CD14-positive monocyte (primary cell): ENCODE measurements around the gene RGL1. TPM values are rescaled to one million over a fixed set of nuclear protein-coding genes. Genes with fewer than 3 reads are reported as not detected.

Experiments used
- DNase-seq, 3 donors: peaks; one replicate each; pipeline ENCODE4 v3.0.0-alpha.2; 2011 to 2022
- H2AFZ ChIP-seq: 2 replicates; pipeline ENCODE4 v1.6.0; 2012; ENCODE audit warnings: mild to moderate bottlenecking, low read depth, low read length, inconsistent platforms; ENCODE audit not compliant: insufficient read depth, poor library complexity, severe bottlenecking
- H3K27ac ChIP-seq, 2 donors: 1 replicate in 1 of 2; 2 replicates in 1 of 2; pipeline ENCODE4 v1.5.1; 2012 to 2013; ENCODE audit warnings: low read length in 2 of 2, control low read depth in 1 of 2, inconsistent platforms in 1 of 2, low read depth in 1 of 2, mild to moderate bottlenecking in 1 of 2
- H3K27me3 ChIP-seq, 2 donors: one replicate each; pipeline versions ENCODE4 v1.6.0 to v1.6.1; 2011 to 2013; ENCODE audit warnings: low read length in 2 of 2; ENCODE audit not compliant: control insufficient read depth in 2 of 2, insufficient read depth in 2 of 2
- H3K36me3 ChIP-seq, 2 donors: replicated peaks in 1 of 2; 1 replicate in 1 of 2; 2 replicates in 1 of 2; pipeline versions ENCODE4 v1.5.1 to v1.6.1; 2012 to 2013; ENCODE audit warnings: low read length in 2 of 2, control low read depth in 1 of 2, inconsistent platforms in 1 of 2, mild to moderate bottlenecking in 1 of 2; ENCODE audit not compliant: insufficient read depth in 2 of 2, control insufficient read depth in 1 of 2
- H3K4me1 ChIP-seq, 2 donors: 1 replicate in 1 of 2; 2 replicates in 1 of 2; pipeline versions ENCODE4 v1.5.1 to v1.6.1; 2012 to 2013; ENCODE audit warnings: low read length in 2 of 2, control low read depth in 1 of 2, inconsistent platforms in 1 of 2, mild to moderate bottlenecking in 1 of 2, moderate library complexity in 1 of 2; ENCODE audit not compliant: insufficient read depth in 2 of 2, control insufficient read depth in 1 of 2
- H3K4me2 ChIP-seq: replicated peaks from 2 replicates; pipeline ENCODE3; 2012; ENCODE audit warnings: low read length, moderate library complexity, mild to moderate bottlenecking; ENCODE audit not compliant: poor library complexity, severe bottlenecking; ENCODE audit errors: extremely low read depth
- H3K4me3 ChIP-seq, 3 experiments: fragments of 200-600 bp in 1 of 3; sonication (generic) in 1 of 3; replicated peaks in 1 of 3; 1 replicate in 2 of 3; 2 replicates in 1 of 3; pipeline ENCODE4 v1.5.1; 2011 to 2013; ENCODE audit warnings: low read length in 3 of 3, mild to moderate bottlenecking in 3 of 3, control low read depth in 2 of 3, low read depth in 2 of 3, inconsistent platforms in 1 of 3, moderate library complexity in 1 of 3
- H3K79me2 ChIP-seq: 2 replicates; pipeline ENCODE4 v1.6.0; 2012; ENCODE audit warnings: mild to moderate bottlenecking, control low read depth, inconsistent platforms, low read length, moderate library complexity; ENCODE audit not compliant: insufficient read depth
- H3K9ac ChIP-seq: 2 replicates; pipeline ENCODE4 v1.6.0; 2017; ENCODE audit warnings: low read length, mild to moderate bottlenecking; ENCODE audit not compliant: insufficient read depth, poor library complexity, severe bottlenecking
- H3K9me3 ChIP-seq, 2 donors: replicated peaks in 1 of 2; 1 replicate in 1 of 2; 2 replicates in 1 of 2; pipeline versions ENCODE4 v1.5.1 to v1.6.1; 2012 to 2013; ENCODE audit warnings: low read length in 2 of 2, control low read depth in 1 of 2; ENCODE audit not compliant: control insufficient read depth in 1 of 2, insufficient read depth in 1 of 2
- H4K20me1 ChIP-seq: 2 replicates; pipeline ENCODE4 v1.6.0; 2012; ENCODE audit warnings: mild to moderate bottlenecking, low read length, control low read depth, moderate library complexity; ENCODE audit not compliant: insufficient read depth
- H3K27ac Mint-ChIP-seq, 7 donors: one replicate each; pipeline ENCODE4 v1.8.0; 2020; ENCODE audit warnings: mild to moderate bottlenecking in 7 of 7, mixed read lengths in 7 of 7, moderate library complexity in 6 of 7, inconsistent platforms in 2 of 7
- H3K27me3 Mint-ChIP-seq, 3 donors: one replicate each; pipeline ENCODE4 v1.8.0; 2021 to 2022; ENCODE audit warnings: low read depth in 3 of 3, mild to moderate bottlenecking in 3 of 3, mixed read lengths in 3 of 3, moderate library complexity in 3 of 3, inconsistent platforms in 1 of 3
- H3K36me3 Mint-ChIP-seq, 2 donors: one replicate each; pipeline ENCODE4 v1.8.0; 2020; ENCODE audit warnings: mixed read lengths in 2 of 2, inconsistent platforms in 1 of 2, mild to moderate bottlenecking in 1 of 2
- H3K4me1 Mint-ChIP-seq: one replicate; pipeline ENCODE4 v1.8.0; 2020; ENCODE audit warnings: mild to moderate bottlenecking, mixed read lengths
- H3K4me3 Mint-ChIP-seq, 2 donors: one replicate each; pipeline ENCODE4 v1.8.0; 2020; ENCODE audit warnings: mild to moderate bottlenecking in 2 of 2, mixed read lengths in 2 of 2, moderate library complexity in 1 of 2
- H3K9me3 Mint-ChIP-seq, 7 donors: one replicate each; pipeline ENCODE4 v1.8.0; 2020 to 2022; ENCODE audit warnings: mixed read lengths in 7 of 7, mild to moderate bottlenecking in 6 of 7, moderate library complexity in 6 of 7, inconsistent platforms in 2 of 7
- WGBS: methylation state at CpG from one replicate; pipeline ENCODE4 v1.1.5; 2013; ENCODE audit warnings: missing lambda C conversion rate; ENCODE audit not compliant: insufficient coverage; 5-methylcytosine and 5-hydroxymethylcytosine counted together
- intact Hi-C, 2 donors: fragments of 100-400 bp; cut with micrococcal nuclease; formaldehyde crosslinking; loops; one replicate each; pipeline versions ENCODE4 v1.15.0 to v1.15.1; 2023
- polyA plus RNA-seq, 3 donors: library from polyadenylated mRNA; depleted of rRNA in 1 of 3; unstranded in 2 of 3; stranded (reverse) in 1 of 3; fragments of 300-500 nt in 2 of 3; fragments of >200 nt in 1 of 3; fragmentation: Illumina TruSeq in 2 of 3; gene quantifications; 1 replicate in 2 of 3; 2 replicates in 1 of 3; pipeline ENCODE4 v1.2.3, GENCODE V29; 2012 to 2021
- TF ChIP-seq, protein P1 (sequence below): fragments of 200-600 bp; IDR thresholded peaks from one replicate; pipeline ENCODE4 v1.8.0; 2022; ENCODE audit warnings: antibody characterized with exemption, mild to moderate bottlenecking

The RGL1 gene
- polyA plus RNA-seq, 3 donors = 1.2 to 3.3 (median 2.0) TPM

DNA sequence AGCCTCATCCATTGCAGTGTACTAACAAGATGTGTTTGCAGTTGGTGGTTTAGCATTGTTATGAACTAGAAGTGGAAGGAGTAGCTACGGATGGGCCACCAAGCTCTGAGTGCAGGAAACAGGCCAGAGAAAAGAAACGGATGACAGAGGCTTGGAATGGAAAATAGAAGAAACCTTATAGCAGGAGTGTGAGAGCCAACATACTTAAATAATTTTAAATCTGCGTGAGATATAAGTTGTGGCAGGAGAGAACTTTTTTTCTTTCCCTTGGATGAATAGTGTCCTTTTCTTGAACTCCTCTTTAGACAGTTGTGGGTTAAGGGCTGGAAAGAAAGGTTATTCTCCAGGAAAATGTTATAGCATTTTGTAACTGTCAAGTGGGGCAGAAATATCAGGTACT is 54.2 kb downstream of the RGL1 start:
- Histone ChIP-seq H3K79me2 (no peaks in the 10 kb centered on the region), H3K4me2 (no peak overlapping the region), H3K9me3 (no peaks in the 10 kb centered on the region), H4K20me1 (no peaks in the 10 kb centered on the region), H3K27me3 (no peaks in the 10 kb centered on the region), H3K9ac (no peak overlapping the region), H3K4me3 (no peak overlapping the region), H3K4me1 (no peaks in the 10 kb centered on the region), H3K27ac (no peak overlapping the region), H3K36me3 (no peaks in the 10 kb centered on the region), H2AFZ (no peak overlapping the region)
- WGBS = 100% methylated on average over 1 of the region's 3 CpGs
- Mint-ChIP-seq H3K9me3 (peaks cover 0 to 3% (median 0%) of the 10 kb centered on the region in 7 donors), H3K36me3 (peaks cover 0 to 4% of the 10 kb centered on the region in 2 donors), H3K4me1 (no peaks in the 10 kb centered on the region), H3K27ac (no peak overlapping the region), H3K27me3 (peaks cover 2 to 5% (median 3%) of the 10 kb centered on the region in 3 donors), H3K4me3 (no peak overlapping the region)
- intact Hi-C loops = no loop called here
- DNase-seq = no peak
- TF ChIP-seq, protein P1, sequence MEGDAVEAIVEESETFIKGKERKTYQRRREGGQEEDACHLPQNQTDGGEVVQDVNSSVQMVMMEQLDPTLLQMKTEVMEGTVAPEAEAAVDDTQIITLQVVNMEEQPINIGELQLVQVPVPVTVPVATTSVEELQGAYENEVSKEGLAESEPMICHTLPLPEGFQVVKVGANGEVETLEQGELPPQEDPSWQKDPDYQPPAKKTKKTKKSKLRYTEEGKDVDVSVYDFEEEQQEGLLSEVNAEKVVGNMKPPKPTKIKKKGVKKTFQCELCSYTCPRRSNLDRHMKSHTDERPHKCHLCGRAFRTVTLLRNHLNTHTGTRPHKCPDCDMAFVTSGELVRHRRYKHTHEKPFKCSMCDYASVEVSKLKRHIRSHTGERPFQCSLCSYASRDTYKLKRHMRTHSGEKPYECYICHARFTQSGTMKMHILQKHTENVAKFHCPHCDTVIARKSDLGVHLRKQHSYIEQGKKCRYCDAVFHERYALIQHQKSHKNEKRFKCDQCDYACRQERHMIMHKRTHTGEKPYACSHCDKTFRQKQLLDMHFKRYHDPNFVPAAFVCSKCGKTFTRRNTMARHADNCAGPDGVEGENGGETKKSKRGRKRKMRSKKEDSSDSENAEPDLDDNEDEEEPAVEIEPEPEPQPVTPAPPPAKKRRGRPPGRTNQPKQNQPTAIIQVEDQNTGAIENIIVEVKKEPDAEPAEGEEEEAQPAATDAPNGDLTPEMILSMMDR = no peak

DNA sequence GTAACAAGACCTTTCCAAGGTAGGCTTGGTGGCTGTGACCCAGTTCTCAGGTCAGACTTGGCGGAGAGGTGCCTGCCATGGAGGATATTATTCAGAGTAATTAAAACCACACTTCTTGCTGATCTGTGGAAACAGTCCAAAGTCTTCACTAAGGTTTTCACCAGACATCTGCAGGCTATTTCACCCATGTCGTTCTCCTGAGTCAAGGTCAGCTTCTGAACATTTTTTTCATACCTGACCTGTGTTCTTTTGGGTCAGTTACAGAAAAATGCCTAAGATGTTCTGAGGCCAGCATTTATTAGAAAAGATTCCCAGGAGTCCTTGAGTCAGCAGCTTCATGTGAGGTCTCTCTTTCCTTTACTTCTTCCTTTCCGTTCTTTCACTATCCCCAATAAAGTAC is 54.9 kb downstream of the RGL1 start:
- no peaks in the 10 kb centered on the region for H3K9me3 ChIP-seq
- H4K20me1 ChIP-seq = no peaks in the 10 kb centered on the region
- H3K4me1 ChIP-seq = no peaks in the 10 kb centered on the region
- Mint-ChIP-seq H3K9me3 (peaks cover 0 to 3% (median 0%) of the 10 kb centered on the region in 7 donors), H3K27ac (no peak overlapping the region), H3K27me3 (peaks cover 2 to 5% (median 3%) of the 10 kb centered on the region in 3 donors), H3K4me3 (no peak overlapping the region), H3K4me1 (no peaks in the 10 kb centered on the region), H3K36me3 (peaks cover 0 to 4% of the 10 kb centered on the region in 2 donors)
- TF ChIP-seq, protein P1 = no peak
- H3K27me3 ChIP-seq = no peaks in the 10 kb centered on the region
- H3K79me2 ChIP-seq = no peaks in the 10 kb centered on the region
- no peaks in the 10 kb centered on the region for H3K36me3 ChIP-seq
- intact Hi-C loops = no loop called here
- no CpG with 5 or more reads among the region's 3 CpGs for WGBS
- no peak overlapping the region for H2AFZ ChIP-seq
- no peak overlapping the region for H3K9ac ChIP-seq
- H3K4me2 ChIP-seq = no peak overlapping the region
- H3K27ac ChIP-seq = no peak overlapping the region
- no peak for DNase-seq
- no peak overlapping the region for H3K4me3 ChIP-seq
